H1 (cell line): ENCODE measurements around the gene RELL2. TPM values are rescaled to one million over a fixed set of nuclear protein-coding genes. Genes with fewer than 3 reads are reported as not detected.

ENCODE experiments used
- GTF2F1 ChIP-seq: IDR thresholded peaks from 2 replicates; pipeline ENCODE4 v1.6.1; 2012; ENCODE audit warnings: low read depth, low read length, improper control_type of control experiment, borderline replicate concordance
- RFX5 ChIP-seq: IDR thresholded peaks from 2 replicates; pipeline ENCODE4 v1.6.1; 2011; ENCODE audit warnings: low read depth, low read length, improper control_type of control experiment, borderline replicate concordance
- RNF2 ChIP-seq: fragments of 200-900, 300-1000 bp; sonication (generic); IDR thresholded peaks from 2 replicates; pipeline ENCODE4 v1.7.1; 2016; ENCODE audit warnings: borderline replicate concordance, low read depth, mild to moderate bottlenecking, antibody characterized with exemption, low read length; ENCODE audit not compliant: poor library complexity, severe bottlenecking; ENCODE audit errors: missing control alignments
- polyA plus RNA-seq, 7 experiments: library from polyadenylated mRNA; depleted of rRNA in 3 of 7; stranded (reverse) in 5 of 7; unstranded in 2 of 7; fragments of >200 nt in 5 of 7; fragments of 200-250 nt in 2 of 7; gene quantifications; 1 replicate in 5 of 7; 2 replicates in 1 of 7; 4 replicates in 1 of 7; pipeline versions ENCODE4 v1.2.1 to v1.2.3, GENCODE V29; 2011 to 2013; ENCODE audit warnings: missing spikeins in 2 of 7, mixed read lengths in 2 of 7
- total RNA-seq: library from RNA; stranded (reverse); fragmentation: NEBNext Ultra II Directional; extraction: Animal tissue kit (Norgen Biotek cat#: 25700); gene quantifications from 2 replicates; pipeline ENCODE4 v1.2.1, GENCODE V29; 2021

The RELL2 gene
- total and polyA plus RNA-seq, 2 of the 8 experiments (the other 6 are each of a cell fraction or from before 2014, with no cell fraction given) = 18.6 to 23.7 TPM

DNA sequence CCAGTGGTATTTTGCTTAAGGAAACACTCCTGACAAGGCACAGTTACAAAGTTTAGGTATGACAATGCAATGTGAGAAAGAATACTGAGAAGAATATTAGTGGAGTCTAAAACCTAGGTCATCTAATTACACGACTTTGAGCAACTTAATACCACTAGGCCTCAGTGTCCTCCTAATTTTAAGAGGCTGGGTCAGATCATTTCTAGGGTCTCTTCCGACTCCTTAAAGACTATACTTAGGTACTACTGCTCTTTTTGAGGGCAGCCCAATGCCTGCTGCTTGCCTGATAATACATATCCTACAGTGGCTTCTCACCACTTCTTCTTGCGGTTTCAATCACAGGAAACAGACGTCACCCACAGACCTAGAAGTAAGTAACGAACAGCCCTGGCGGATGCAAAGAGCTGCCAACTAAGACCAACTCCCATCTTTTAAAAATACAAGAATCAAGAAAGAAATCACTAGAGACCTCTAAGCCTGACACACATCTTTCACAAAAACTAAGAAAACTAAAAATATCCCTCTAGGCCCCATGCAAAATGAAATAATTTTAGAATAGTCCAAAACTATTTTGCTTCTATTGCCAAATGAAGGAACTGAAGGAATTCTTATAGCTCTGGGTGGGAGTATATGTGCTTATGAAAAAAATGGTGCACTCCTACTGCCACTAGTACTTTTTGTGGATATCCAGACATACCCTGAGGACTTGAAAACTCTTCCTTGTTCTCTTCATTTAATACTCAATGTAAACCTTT lies 31.1 kb upstream of the RELL2 start (continued):
- TF ChIP-seq RFX5 = no peak
- no peak for TF ChIP-seq RNF2
- no peak for TF ChIP-seq GTF2F1
